DMS153 treated with DMSO at 0.1 percent for 48 hours (cell line): ENCODE results near the gene HRH1.

Experiments used
- DNase-seq: peaks from one replicate; lab custom pipeline; 2025; ENCODE audit not compliant: unreplicated experiment; lab: John Stamatoyannopoulos, UW

HRH1 gene

GRCh38 chr3:11275926-11276325 lies 121.6 kb downstream of the HRH1 start:
- no peak for DNase-seq

GRCh38 chr3:11276901-11277300 lies 122.6 kb downstream of the HRH1 start:
- DNase-seq, result no peak

- DNase-seq, result no peak
Observed at GRCh38 chr3:11282250-11283138, 128.2 kb downstream of the HRH1 start.

- no peak for DNase-seq
Observed at GRCh38 chr3:11283139-11283475, 128.8 kb downstream of the HRH1 start.

- DNase-seq, result no peak
Observed at GRCh38 chr3:11284011-11284410, 129.7 kb downstream of the HRH1 start.

GRCh38 chr3:11285471-11285870 lies 131.2 kb downstream of the HRH1 start:
- DNase-seq, result no peak

- DNase-seq, result no peak
Observed at GRCh38 chr3:11287404-11287803, 133.1 kb downstream of the HRH1 start.

GRCh38 chr3:11288021-11288491 lies 133.8 kb downstream of the HRH1 start:
- DNase-seq, result no peak

- no peak for DNase-seq
Observed at GRCh38 chr3:11288786-11289637, 134.7 kb downstream of the HRH1 start.

GRCh38 chr3:11289864-11290263 lies 135.6 kb downstream of the HRH1 start:
- no peak for DNase-seq

- DNase-seq, result no peak
Observed at GRCh38 chr3:11290743-11291680, 136.7 kb downstream of the HRH1 start.

- no peak for DNase-seq
Observed at GRCh38 chr3:11291808-11292207, 137.5 kb downstream of the HRH1 start.

GRCh38 chr3:11297126-11297525 lies 142.8 kb downstream of the HRH1 start:
- DNase-seq, result no peak

- DNase-seq, result no peak
Observed at GRCh38 chr3:11300970-11301369, 146.7 kb downstream of the HRH1 start.

- DNase-seq, result no peak
Observed at GRCh38 chr3:11302444-11302843, 148.2 kb downstream of the HRH1 start.

GRCh38 chr3:11304175-11304574 lies 149.9 kb downstream of the HRH1 start:
- DNase-seq, result no peak

GRCh38 chr3:11305509-11305908 lies 151.2 kb downstream of the HRH1 start:
- DNase-seq, result no peak

GRCh38 chr3:11306817-11307589 lies 152.7 kb downstream of the HRH1 start:
- DNase-seq, result no peak

- no peak for DNase-seq
Observed at GRCh38 chr3:11307830-11308432, 153.6 kb downstream of the HRH1 start.

- no peak for DNase-seq
Observed at GRCh38 chr3:11310258-11310657, 156.0 kb downstream of the HRH1 start.
